ENCODE data around the gene ACOT7.

DNA sequence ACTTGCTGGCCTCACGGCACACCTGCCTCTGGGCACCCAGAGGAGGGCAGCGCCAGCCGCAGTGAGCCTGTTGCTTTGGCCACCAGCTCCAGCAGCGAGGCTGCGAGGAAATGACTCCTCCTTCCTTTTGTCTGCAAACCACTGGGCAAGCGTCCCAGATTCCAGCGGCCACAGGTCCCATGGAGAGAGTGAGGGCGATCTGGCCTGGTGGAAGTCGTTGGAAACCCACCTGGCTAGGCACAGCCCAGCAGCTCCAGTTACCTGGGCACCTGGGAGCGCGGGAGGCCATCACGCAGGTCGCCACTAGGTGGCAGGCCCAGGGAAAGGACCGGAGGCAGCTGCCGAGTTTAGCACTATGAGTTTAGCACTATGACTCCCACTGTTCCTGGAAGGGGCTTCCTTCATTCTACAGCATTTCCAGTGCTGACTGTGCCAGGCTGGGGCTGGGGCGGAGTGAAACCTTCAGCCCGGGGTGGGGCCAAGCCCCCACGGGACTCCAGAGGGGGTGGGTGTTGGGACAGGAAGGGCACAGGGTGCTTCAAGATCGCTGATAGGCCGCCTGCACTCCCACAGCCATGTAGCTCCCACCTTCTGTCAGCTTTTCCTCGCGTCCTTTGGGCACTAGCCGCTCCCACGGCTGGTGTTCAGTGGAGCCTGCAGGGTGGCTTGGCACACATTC is 29.9 kb upstream of the ACOT7 start:
- TF ChIP-seq, protein P1, sequence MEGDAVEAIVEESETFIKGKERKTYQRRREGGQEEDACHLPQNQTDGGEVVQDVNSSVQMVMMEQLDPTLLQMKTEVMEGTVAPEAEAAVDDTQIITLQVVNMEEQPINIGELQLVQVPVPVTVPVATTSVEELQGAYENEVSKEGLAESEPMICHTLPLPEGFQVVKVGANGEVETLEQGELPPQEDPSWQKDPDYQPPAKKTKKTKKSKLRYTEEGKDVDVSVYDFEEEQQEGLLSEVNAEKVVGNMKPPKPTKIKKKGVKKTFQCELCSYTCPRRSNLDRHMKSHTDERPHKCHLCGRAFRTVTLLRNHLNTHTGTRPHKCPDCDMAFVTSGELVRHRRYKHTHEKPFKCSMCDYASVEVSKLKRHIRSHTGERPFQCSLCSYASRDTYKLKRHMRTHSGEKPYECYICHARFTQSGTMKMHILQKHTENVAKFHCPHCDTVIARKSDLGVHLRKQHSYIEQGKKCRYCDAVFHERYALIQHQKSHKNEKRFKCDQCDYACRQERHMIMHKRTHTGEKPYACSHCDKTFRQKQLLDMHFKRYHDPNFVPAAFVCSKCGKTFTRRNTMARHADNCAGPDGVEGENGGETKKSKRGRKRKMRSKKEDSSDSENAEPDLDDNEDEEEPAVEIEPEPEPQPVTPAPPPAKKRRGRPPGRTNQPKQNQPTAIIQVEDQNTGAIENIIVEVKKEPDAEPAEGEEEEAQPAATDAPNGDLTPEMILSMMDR (IDR thresholded peaks at IDR 0.05; ENCODE audit: insufficient read depth, low read length), result peak; percentile 55
- no peak for TF ChIP-seq POLR2AphosphoS5 (IDR thresholded peaks at IDR 0.05; ENCODE audit: low read depth)
- no peak for TF ChIP-seq GABPA (IDR thresholded peaks at IDR 0.05; ENCODE audit: low read depth)
- TF ChIP-seq REST (IDR thresholded peaks at IDR 0.05; ENCODE audit: insufficient replicate concordance, low read depth), result no peak

All from HL-60 (cell line).